Heart left ventricle (tissue), 16 donors: Measurements from ENCODE around the gene DIS3L2. TPM values are rescaled to one million over a fixed set of nuclear protein-coding genes. Genes with fewer than 3 reads are reported as not detected.

Source experiments
- ATAC-seq, 4 donors: fragments of 200-7000 bp; cut with Tn5 transposase; one replicate each; pipeline ENCODE4 v1.9.1; 2020 to 2022; ENCODE audit warnings: moderate library complexity in 4 of 4, mild to moderate bottlenecking in 3 of 4, moderate number of reproducible peaks in 1 of 4
- DNase-seq, 5 donors: peaks; one replicate each; pipeline ENCODE4 v3.0.0-alpha.2; 2020
- H3K27ac ChIP-seq, 12 donors: fragments of 200-600 bp; sonication (generic) in 4 of 12; one replicate each; pipeline versions ENCODE4 v1.5.0 to v1.8.0; 2016 to 2022; ENCODE audit warnings: mild to moderate bottlenecking in 2 of 12
- H3K27me3 ChIP-seq, 9 donors: fragments of 200-600 bp; sonication (generic) in 2 of 9; one replicate each; pipeline versions ENCODE4 v1.5.1 to v1.8.0; 2016 to 2022; ENCODE audit warnings: mild to moderate bottlenecking in 3 of 9
- H3K36me3 ChIP-seq, 9 donors: fragments of 200-600 bp; sonication (generic) in 2 of 9; one replicate each; pipeline versions ENCODE4 v1.5.0 to v1.8.0; 2018 to 2022; ENCODE audit warnings: mild to moderate bottlenecking in 2 of 9
- H3K4me1 ChIP-seq, 12 donors: fragments of 200-600 bp; sonication (generic) in 4 of 12; one replicate each; pipeline versions ENCODE4 v1.5.0 to v1.8.0; 2016 to 2022; ENCODE audit warnings: mild to moderate bottlenecking in 3 of 12
- H3K4me3 ChIP-seq, 12 donors: fragments of 200-600 bp; sonication (generic) in 4 of 12; one replicate each; pipeline versions ENCODE4 v1.5.0 to v1.8.0; 2017 to 2022; ENCODE audit warnings: mild to moderate bottlenecking in 9 of 12, moderate library complexity in 4 of 12
- H3K9me3 ChIP-seq, 12 donors: fragments of 200-600 bp; sonication (generic) in 4 of 12; one replicate each; pipeline versions ENCODE4 v1.5.0 to v1.8.0; 2016 to 2022; ENCODE audit warnings: mild to moderate bottlenecking in 1 of 12
- CTCF ChIP-seq, 12 donors: fragments of 200-600 bp; sonication (generic) in 4 of 12; IDR thresholded peaks; one replicate each; pipeline versions ENCODE4 v1.5.0 to v1.8.0; 2018 to 2022; ENCODE audit warnings: antibody characterized with exemption in 12 of 12, mild to moderate bottlenecking in 5 of 12
- POLR2A ChIP-seq, 2 donors: fragments of 450-650 bp; IDR thresholded peaks; one replicate each; pipeline ENCODE4 v1.6.1; 2017; ENCODE audit warnings: antibody characterized with exemption in 2 of 2, mild to moderate bottlenecking in 2 of 2, moderate library complexity in 2 of 2
- WGBS, 4 donors: extraction: QIAGEN DNeasy Blood & Tissue Kit in 2 of 4; methylation state at CpG; one replicate each; pipeline versions ENCODE4 v1.1.5 to v1.1.7; 2013 to 2018; 5-methylcytosine and 5-hydroxymethylcytosine counted together
- intact Hi-C, 10 donors: fragments of 100-400 bp; cut with DNase I; formaldehyde crosslinking; loops; one replicate each; pipeline versions ENCODE4 v1.11.1 to v1.14.2; 2022
- polyA plus RNA-seq, 2 donors: library from polyadenylated mRNA; stranded (reverse); fragments of 200-250 nt; gene quantifications; one replicate each; pipeline ENCODE4 v1.2.3, GENCODE V29; 2013
- total RNA-seq, 9 donors: library from RNA; depleted of rRNA in 2 of 9; stranded (reverse); fragments of >200 nt in 2 of 9; fragmentation: NEBNext Ultra II Directional in 3 of 9; extraction: Animal tissue kit (Norgen Biotek cat#: 25700) in 3 of 9; gene quantifications; one replicate each; pipeline versions ENCODE4 v1.1.0 to v1.2.4, GENCODE V29; 2016 to 2023
- donor health status: ischemic (EF 13 %, LVEDD 7.1; RV severe dilation, severe dysfunction).
- donor health status: healthy with polysubstance abuse.
- donor health status: DM: no; HTN: yes; CAD: no.
- donor health status: DM: no; HTN: no; CAD: no.
- donor health status: ischemic (EF 25% LVEDD 6.9; RV normal size, moderate dysfunction).
- donor health status: ischemic (EF 25% LVEDD 5.7; RV mildly dilated, moderate dysfunction).
- donor health status: healthy.
- donor health status: DM: yes; HTN: yes; CAD: no.
- donor health status: ischemic (EF 35%, LVEDD 5.7; RV mildly dilated, moderate dysfunction).
- donor health status: nonischemic (EF 11% LVEDD 7.7; RV severe dilation, severe dysfunction).
- donor health status: DM: yes; HTN: yes; CAD: no.
- donor health status: PGD.
- donor health status: ischemic (EF 29% LVEDD 5.4; RV normal size, mild dysfunction).
- donor health status: nonischemic (EF 23%, LVEDD 6.1; RV moderate dilation, normal function).

The DIS3L2 gene
- total and polyA plus RNA-seq, 11 donors: 12.4 to 27.3 (median 21.8) TPM

GRCh38 chr2:232245111-232245510 is 283.6 kb downstream of the DIS3L2 start:
- Histone ChIP-seq H3K27ac (no peak overlapping the region), H3K36me3 (peaks cover 0 to 20% (median 15%) of the 10 kb centered on the region in 9 donors), H3K9me3 (no peaks in the 10 kb centered on the region), H3K4me1 (no peaks in the 10 kb centered on the region), H3K4me3 (no peak overlapping the region), H3K27me3 (no peaks in the 10 kb centered on the region)
- intact Hi-C loops: no loop called here
- TF ChIP-seq CTCF (IDR thresholded peaks at IDR 0.05) (no peak), POLR2A (IDR thresholded peaks at IDR 0.05) (no peak)
- 94 to 100% (median 98%) methylated on average over 2 of the region's 2 CpGs for WGBS, 4 donors
- ATAC-seq: no peak
- DNase-seq: no peak

GRCh38 chr2:232246245-232246644 is 284.7 kb downstream of the DIS3L2 start:
- 94 to 96% (median 95%) methylated on average over 3 of the region's 3 CpGs for WGBS, 4 donors
- Histone ChIP-seq H3K27ac (no peak overlapping the region), H3K9me3 (no peaks in the 10 kb centered on the region), H3K36me3 (peaks cover 0 to 25% (median 12%) of the 10 kb centered on the region in 9 donors), H3K4me3 (no peak overlapping the region), H3K4me1 (no peaks in the 10 kb centered on the region), H3K27me3 (no peaks in the 10 kb centered on the region)
- TF ChIP-seq POLR2A (IDR thresholded peaks at IDR 0.05) (no peak), CTCF (IDR thresholded peaks at IDR 0.05) (no peak)
- ATAC-seq (no peak), DNase-seq (no peak)
- intact Hi-C loops: no loop called here

- ATAC-seq: no peak
- Histone ChIP-seq H3K4me1 (no peaks in the 10 kb centered on the region), H3K4me3 (no peak overlapping the region), H3K27me3 (no peaks in the 10 kb centered on the region), H3K27ac (no peak overlapping the region), H3K9me3 (no peaks in the 10 kb centered on the region), H3K36me3 (peaks cover 0 to 32% (median 14%) of the 10 kb centered on the region in 9 donors)
- no peak for DNase-seq
- intact Hi-C loops: no loop called here
- no peak for TF ChIP-seq CTCF (IDR thresholded peaks at IDR 0.05)
- no peak for TF ChIP-seq POLR2A (IDR thresholded peaks at IDR 0.05)
- WGBS, 4 donors: 94 to 98% (median 94%) methylated on average over 3 of the region's 3 CpGs
These were observed 287.6 kb downstream of the DIS3L2 start for GRCh38 chr2:232249096-232249495.

- Histone ChIP-seq H3K9me3 (no peaks in the 10 kb centered on the region), H3K4me3 (no peak overlapping the region), H3K27me3 (no peaks in the 10 kb centered on the region), H3K27ac (no peak overlapping the region), H3K4me1 (no peaks in the 10 kb centered on the region), H3K36me3 (peaks cover 0 to 35% (median 14%) of the 10 kb centered on the region in 9 donors)
- no peak for DNase-seq
- ATAC-seq: no peak
- TF ChIP-seq POLR2A (IDR thresholded peaks at IDR 0.05): no peak
- no peak for TF ChIP-seq CTCF (IDR thresholded peaks at IDR 0.05)
- 83 to 89% (median 87%) methylated on average over 5 of the region's 5 CpGs for WGBS, 4 donors
- intact Hi-C loops: no loop called here
These were observed 289.0 kb downstream of the DIS3L2 start for GRCh38 chr2:232250246-232251175.
